Bone marrow (tissue), 2 donors: ENCODE data around the gene IPO8.
"Not testable (repeated sequence)": the region's sequence is repeated elsewhere in the genome, so short reads cannot be mapped to it uniquely, and the experiment has no call there.

Experiments used
- DNase-seq, 2 donors: peaks; one replicate each; lab custom pipeline; 2025; lab: John Stamatoyannopoulos, UW

Gene IPO8

DNA sequence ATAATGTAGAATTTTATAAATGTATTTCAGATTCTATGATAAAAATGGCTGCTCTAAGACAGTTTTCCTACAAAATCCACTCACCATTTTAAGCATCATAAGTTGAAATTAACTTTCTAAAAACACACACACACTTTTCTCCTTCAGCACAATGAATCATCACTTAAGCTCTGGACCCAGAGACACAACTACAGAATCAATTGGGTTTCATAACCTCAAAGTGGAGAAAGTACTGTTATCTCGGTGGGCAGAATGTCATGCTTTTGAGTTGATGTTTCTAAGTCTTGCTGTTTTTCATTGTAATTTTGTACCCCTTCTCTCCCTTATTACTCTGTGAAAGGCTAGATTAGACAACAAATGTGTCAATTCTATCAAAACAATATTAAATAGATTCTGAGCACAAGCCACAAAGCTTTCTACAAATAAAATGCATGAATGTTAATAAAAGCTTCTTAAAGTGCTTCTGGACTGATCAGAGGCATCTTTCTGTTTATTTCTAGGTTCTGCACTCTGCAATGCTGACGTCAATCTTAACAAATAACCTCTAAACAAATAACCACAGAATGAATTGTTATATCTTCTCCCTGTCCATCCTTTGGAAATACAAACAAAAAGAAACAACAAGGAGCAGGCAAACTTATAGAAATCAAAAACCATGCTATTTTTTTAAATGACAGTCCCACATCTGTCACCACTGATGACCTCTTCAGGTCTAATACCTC is 8.2 kb downstream of the IPO8 start:
- no peak for DNase-seq

DNA sequence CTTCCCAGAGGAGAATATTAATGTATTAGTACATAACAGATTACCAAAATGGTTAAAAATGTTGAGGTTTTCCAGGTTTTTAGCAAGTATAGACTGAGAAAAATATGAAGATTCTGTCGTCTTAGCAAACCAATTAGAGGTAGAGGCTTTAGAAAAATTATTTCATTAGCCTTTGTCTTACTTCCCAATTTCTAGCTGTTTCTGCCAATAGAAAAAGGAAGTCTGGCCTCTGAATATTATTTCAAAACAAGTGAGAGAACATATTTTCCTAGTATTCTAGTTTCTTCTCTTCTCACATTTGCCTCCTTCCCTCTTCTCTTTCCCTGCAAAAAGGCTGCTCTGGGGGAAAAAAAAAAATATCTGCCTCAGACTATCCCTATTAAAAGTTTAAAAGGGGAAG is 16.4 kb downstream of the IPO8 start:
- no peak for DNase-seq

GRCh38 chr12:30678221-30678620 is 17.4 kb downstream of the IPO8 start:
- no peak for DNase-seq

DNA sequence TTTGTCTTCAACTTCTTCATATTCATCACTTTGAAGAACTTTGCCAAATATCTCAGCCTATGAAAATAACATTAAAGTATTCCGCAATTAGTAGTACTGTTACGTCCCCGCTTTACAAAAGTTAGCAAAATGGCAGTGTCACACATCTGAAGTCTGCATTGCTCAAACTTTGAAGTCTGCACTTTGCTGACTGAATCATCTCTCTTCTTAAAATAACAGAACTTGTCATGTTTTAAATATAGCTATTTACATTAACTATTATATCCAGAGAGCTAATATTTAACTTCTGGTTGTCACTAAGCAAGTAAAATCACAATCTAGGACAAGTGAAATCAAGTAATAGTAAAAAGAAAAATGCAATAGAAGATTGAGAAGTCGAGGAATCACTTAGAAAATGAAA is 34.5 kb downstream of the IPO8 start:
- DNase-seq = no peak

GRCh38 chr12:30652034-30652696 is 43.5 kb downstream of the IPO8 start:
- no peak for DNase-seq

GRCh38 chr12:30646821-30647220 is 48.8 kb downstream of the IPO8 start:
- no peak for DNase-seq

GRCh38 chr12:30643366-30643765 is 52.3 kb downstream of the IPO8 start:
- DNase-seq = no peak

DNA sequence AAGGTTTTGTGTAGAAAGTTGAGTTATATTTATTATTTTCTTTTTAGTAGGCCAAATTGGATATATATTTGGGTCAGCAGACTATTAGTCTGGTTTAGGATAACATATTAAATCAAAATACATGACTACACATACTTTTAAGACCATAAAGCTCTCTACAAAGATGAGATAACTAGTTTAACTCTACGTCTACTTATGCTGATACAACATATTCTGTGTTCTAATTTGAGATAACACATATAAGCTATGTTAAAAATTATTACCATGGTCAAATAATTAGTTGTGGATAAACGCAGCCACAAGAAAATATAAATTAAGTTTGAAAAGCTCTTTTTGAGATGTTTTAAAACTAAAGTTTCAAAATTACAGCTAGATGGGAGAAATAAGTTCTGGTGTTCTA is 55.3 kb downstream of the IPO8 start:
- DNase-seq = no peak

- no peak for DNase-seq
Measured at GRCh38 chr12:30635385-30635784, 60.3 kb downstream of the IPO8 start.

GRCh38 chr12:30631740-30632139 is 63.9 kb downstream of the IPO8 start:
- no peak for DNase-seq

DNA sequence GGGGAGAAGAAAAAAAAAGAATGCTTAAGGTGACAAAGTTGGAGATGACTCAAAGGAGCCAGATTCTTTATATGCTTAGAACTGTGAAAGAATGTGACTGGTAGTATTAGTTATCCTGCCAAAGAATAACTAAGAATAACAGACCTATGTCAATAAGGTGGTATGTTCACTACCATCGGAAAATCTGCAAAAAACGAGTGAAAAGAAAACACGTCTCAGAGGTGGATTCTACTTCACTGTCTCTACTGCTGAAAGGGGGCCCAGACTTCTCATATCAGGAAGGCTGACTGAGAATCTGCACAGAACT is 64.7 kb downstream of the IPO8 start:
- no peak for DNase-seq

DNA sequence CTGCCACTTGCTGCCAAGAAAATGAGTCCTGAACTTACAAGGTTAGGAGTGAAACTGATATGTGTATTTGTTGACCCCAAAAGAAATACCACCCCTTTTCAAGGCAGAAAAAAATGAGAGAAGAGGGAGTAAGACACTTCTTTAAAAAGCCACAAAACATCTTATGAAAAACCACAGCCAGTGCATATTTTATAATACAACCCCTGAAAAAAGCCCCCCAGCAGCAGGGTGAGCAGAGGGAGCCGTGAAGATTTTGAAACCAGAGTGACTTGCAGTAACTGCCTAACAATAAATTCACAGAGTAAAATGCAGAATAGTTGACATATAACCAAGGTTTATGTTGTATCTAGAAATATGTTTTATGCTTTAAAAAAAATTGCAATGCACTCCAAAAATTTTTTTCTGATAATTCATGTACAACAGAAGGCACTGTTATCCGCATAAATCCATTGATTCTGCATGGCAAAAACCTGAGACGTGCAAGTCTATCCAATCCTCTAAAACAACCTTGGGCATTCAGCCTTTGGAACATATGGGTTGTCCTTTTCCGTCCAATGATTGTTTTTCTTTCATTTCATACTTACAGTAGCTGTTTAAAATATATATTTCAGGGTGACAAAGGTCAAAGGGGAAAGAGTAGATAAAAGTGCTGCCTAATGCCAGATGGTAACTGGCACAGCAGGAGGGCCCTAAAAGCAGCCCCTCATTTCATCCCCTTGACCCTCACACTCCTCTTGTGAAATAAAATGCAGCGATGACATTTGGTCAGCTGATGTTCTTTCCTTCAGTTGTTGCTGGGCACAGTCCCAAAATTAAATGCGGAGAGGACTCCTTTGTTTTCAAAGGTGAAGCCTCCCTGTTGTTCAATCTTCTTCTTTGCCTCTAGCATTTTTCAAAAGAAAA is 65.3 kb downstream of the IPO8 start:
- DNase-seq = no peak

DNA sequence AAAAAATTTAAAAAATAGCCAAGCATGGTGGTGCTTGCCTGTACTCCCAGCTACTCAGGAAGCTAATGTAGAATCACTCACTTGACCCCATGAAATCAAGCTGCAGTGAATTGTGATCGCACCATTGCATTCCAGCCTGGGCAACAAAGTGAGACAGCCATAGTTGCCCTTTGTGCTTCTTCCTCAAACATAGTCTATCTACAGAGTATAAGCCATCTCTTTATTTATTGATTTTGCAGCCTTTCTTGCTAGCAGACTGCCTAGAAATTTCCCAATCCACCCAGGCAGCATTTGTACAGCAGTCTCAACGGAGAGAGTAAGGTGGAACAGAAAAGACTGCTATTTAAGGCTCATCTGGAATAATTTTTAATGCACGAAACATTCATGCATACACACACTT is 68.8 kb downstream of the IPO8 start:
- DNase-seq = no peak

DNA sequence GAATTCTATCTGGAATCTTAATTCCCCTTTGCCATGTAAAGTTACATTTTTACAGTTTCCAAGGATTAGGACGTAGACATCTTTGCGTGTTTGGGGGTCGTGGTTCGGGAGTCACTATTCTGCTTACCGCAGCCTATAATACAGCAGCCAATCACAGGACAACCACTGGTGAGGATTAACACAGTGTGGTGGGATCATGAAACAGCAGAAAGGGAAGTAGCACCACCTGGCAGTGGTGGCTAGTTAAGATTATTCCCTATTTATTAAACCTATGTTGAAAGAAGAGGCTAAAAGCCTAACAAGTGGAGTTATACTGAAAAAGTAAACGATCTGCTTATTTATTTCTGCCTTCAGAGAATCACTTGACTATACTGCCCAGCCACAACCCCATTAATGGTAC is 71.7 kb downstream of the IPO8 start:
- no peak for DNase-seq

- no peak for DNase-seq
Measured at GRCh38 chr12:30622509-30622908, 73.2 kb downstream of the IPO8 start.

DNA sequence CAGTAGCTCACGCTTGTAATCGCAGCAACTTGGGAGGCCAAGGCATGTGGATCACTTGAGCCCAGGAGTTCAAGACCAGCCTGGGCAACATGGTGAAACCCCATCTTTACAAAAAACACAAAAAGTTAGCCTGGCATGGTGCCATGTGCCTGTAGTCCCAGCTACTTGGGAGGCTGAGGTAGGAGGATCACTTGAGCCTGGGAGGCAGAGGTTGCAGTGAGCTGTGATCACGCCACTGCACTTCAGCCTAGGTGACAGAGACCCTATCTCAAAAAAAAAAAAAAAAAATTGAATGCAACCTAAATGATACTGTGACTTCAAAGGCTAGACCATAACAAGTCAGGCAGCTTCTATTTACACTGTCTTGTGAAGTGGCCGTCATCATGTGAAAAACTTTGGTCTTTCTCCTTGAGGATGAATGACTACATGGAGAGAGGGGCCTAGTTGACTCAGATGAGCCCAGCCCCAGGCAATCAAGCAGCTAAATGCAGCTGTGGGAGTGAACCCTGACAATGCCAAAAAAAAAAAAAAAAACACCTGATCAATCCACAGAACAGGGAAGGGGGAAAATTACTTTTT is 73.9 kb downstream of the IPO8 start:
- DNase-seq = not testable (repeated sequence)

- no peak for DNase-seq
Measured at GRCh38 chr12:30617346-30618016, 78.2 kb downstream of the IPO8 start.

DNA sequence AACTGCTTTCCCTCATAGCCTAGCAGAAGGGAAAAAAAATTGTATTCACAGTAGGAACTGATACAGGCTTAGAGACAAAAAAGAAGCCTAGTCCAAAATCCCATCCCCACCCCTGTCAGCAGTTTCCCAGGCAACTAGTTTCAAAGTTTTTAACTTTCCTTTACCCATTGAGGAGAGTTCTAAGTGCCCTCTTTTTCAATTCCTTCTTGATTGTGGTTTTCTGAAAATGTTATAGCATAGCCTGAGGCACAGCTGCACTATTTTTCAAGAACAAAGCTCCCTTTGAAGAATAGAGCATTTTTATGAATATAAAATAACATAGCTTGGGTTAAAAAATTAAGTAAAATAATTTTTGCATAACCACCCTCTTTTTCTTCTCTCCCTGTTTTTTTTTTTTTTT is 81.6 kb downstream of the IPO8 start:
- DNase-seq = no peak

GRCh38 chr12:30613119-30613830 is 82.4 kb downstream of the IPO8 start:
- no peak for DNase-seq

DNA sequence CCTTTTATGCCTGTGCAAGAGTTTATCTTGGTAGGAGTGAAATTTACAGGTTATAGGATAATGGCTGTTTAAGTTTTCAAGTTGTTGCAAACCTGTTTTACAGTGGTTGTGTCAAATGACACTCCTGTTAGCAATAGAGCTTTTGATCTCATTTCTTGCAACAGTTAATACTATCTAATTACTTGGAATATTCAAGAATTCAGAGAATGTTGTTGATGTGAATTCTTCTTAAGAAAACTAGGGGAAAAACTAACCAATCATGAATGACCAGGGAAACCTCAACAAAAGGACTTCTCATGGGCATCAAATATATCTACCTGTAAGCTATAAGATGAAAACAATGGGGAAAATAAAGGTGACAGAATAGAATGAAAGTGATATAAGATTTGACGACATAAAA is 85.0 kb downstream of the IPO8 start:
- DNase-seq = no peak

DNA sequence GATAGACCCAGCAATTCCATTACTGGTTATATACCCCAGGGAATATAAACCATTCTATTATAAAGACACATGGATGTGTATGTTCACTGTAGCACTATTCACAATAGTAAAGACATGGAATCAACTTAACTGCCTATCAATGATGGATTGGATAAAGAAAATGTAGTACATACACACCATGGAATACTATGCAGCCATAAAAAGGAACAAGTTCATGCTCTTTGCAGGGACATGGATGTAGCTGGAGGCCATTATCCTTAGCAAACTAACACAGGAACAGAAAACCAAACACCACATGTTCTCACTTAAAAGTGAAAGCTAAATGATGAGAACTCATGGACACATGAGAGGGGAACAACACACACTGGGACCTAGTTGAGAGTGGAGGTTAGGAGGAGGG is 85.8 kb downstream of the IPO8 start:
- not testable (repeated sequence) for DNase-seq
